Osteoblast (primary cell): Measurements from ENCODE around the gene SEMA3G. TPM values are rescaled to one million over a fixed set of nuclear protein-coding genes. Genes with fewer than 3 reads are reported as not detected.

Experiments used
- DNase-seq: peaks from one replicate; pipeline ENCODE4 v3.0.0; 2011; ENCODE audit warnings: low spot score, mixed read lengths; ENCODE audit not compliant: insufficient read length; ENCODE audit errors: missing footprints
- H2AFZ ChIP-seq: 2 replicates; pipeline ENCODE4 v1.6.0; 2011; ENCODE audit warnings: mild to moderate bottlenecking, low read length
- H3K27ac ChIP-seq: 2 replicates; pipeline ENCODE4 v1.5.1; 2011; ENCODE audit warnings: mild to moderate bottlenecking, low read depth, low read length, moderate library complexity
- H3K27me3 ChIP-seq: 2 replicates; pipeline ENCODE4 v1.6.0; 2012; ENCODE audit warnings: mild to moderate bottlenecking, control low read depth, inconsistent platforms, low read length, moderate library complexity; ENCODE audit not compliant: insufficient read depth
- H3K36me3 ChIP-seq: 2 replicates; pipeline ENCODE4 v1.5.1; 2011; ENCODE audit warnings: mild to moderate bottlenecking, low read length, control low read depth, moderate library complexity; ENCODE audit not compliant: insufficient read depth
- H3K4me1 ChIP-seq: 2 replicates; pipeline ENCODE4 v1.5.1; 2011; ENCODE audit warnings: mild to moderate bottlenecking, low read length, control low read depth, moderate library complexity; ENCODE audit not compliant: insufficient read depth
- H3K4me2 ChIP-seq: 2 replicates; pipeline ENCODE4 v1.6.0; 2011; ENCODE audit warnings: mild to moderate bottlenecking, low read length; ENCODE audit not compliant: insufficient read depth
- H3K4me3 ChIP-seq: fragments of 200-600 bp; sonication (generic); 3 replicates; pipeline ENCODE4 v1.5.1; 2012; ENCODE audit warnings: mild to moderate bottlenecking, low read length, inconsistent platforms; ENCODE audit not compliant: insufficient read depth
- H3K79me2 ChIP-seq: 2 replicates; pipeline ENCODE4 v1.6.0; 2012; ENCODE audit warnings: mild to moderate bottlenecking, low read length, control low read depth, inconsistent platforms; ENCODE audit not compliant: insufficient read depth
- H3K9me3 ChIP-seq: 2 replicates; pipeline ENCODE4 v1.5.1; 2011; ENCODE audit warnings: low read depth, low read length, control low read depth
- H4K20me1 ChIP-seq: 2 replicates; pipeline ENCODE4 v1.6.0; 2012; ENCODE audit warnings: mild to moderate bottlenecking, low read length, control low read depth; ENCODE audit not compliant: insufficient read depth
- CTCF ChIP-seq: IDR thresholded peaks from 2 replicates; pipeline ENCODE4 v1.5.1; 2011; ENCODE audit warnings: mild to moderate bottlenecking, low read depth, low read length, moderate library complexity; ENCODE audit errors: extremely low read depth
- total RNA-seq: library from RNA; depleted of rRNA; stranded (reverse); fragments of >200 nt; gene quantifications from 2 replicates; pipeline ENCODE4 v1.2.3, GENCODE V29; 2012

The SEMA3G gene
- total RNA-seq, 1 donor = not detected

- Histone ChIP-seq H3K36me3 (peaks cover 62% of the 10 kb centered on the region), H3K4me3 (no peak overlapping the region), H3K79me2 (no peaks in the 10 kb centered on the region), H3K9me3 (no peaks in the 10 kb centered on the region), H4K20me1 (peaks cover 14% of the 10 kb centered on the region), H3K27me3 (no peaks in the 10 kb centered on the region), H3K4me1 (no peaks in the 10 kb centered on the region), H3K27ac (no peak overlapping the region), H3K4me2 (no peak overlapping the region), H2AFZ (no peak overlapping the region)
- no peak for DNase-seq
- TF ChIP-seq CTCF = no peak
Measured at GRCh38 chr3:52488746-52489145, 43.8 kb upstream of the SEMA3G start.

GRCh38 chr3:52487788-52488691, 43.1 kb upstream of the SEMA3G start:
- no peak overlapping the region for H2AFZ ChIP-seq
- H3K4me2 ChIP-seq = no peak overlapping the region
- H3K4me3 ChIP-seq = no peak overlapping the region
- no peaks in the 10 kb centered on the region for H3K27me3 ChIP-seq
- H3K27ac ChIP-seq = no peak overlapping the region
- H3K4me1 ChIP-seq = no peaks in the 10 kb centered on the region
- DNase-seq = peak; percentile 58
- TF ChIP-seq CTCF = no peak
- no peaks in the 10 kb centered on the region for H3K9me3 ChIP-seq
- H4K20me1 ChIP-seq = peaks cover 18% of the 10 kb centered on the region
- no peaks in the 10 kb centered on the region for H3K79me2 ChIP-seq
- peaks cover 62% of the 10 kb centered on the region for H3K36me3 ChIP-seq

GRCh38 chr3:52487050-52487787, 42.3 kb upstream of the SEMA3G start:
- no peak overlapping the region for H2AFZ ChIP-seq

More at GRCh38 chr3:52487050-52487787, 42.3 kb upstream of the SEMA3G start:
- no peak for TF ChIP-seq CTCF
- no peaks in the 10 kb centered on the region for H3K27me3 ChIP-seq
- no peaks in the 10 kb centered on the region for H3K79me2 ChIP-seq
- DNase-seq = peak; percentile 49
- no peak overlapping the region for H3K4me2 ChIP-seq
- H3K4me1 ChIP-seq = no peaks in the 10 kb centered on the region
- H3K9me3 ChIP-seq = no peaks in the 10 kb centered on the region
- H3K36me3 ChIP-seq = peaks cover 58% of the 10 kb centered on the region
- H4K20me1 ChIP-seq = peaks cover 13% of the 10 kb centered on the region
- H3K4me3 ChIP-seq = no peak overlapping the region
- H3K27ac ChIP-seq = no peak overlapping the region
